DND-41 (cell line): ENCODE results near the gene ZMYND19.

Experiments
- CTCF ChIP-seq: IDR thresholded peaks from 2 replicates; pipeline ENCODE4 v1.5.1; 2012; ENCODE audit warnings: borderline replicate concordance, low read length, moderate library complexity, mild to moderate bottlenecking; ENCODE audit not compliant: poor library complexity, severe bottlenecking; ENCODE audit errors: extremely low read depth
- EZH2 ChIP-seq: IDR thresholded peaks from 3 replicates; pipeline ENCODE4 v1.6.1; 2012; ENCODE audit warnings: borderline replicate concordance, low read depth, mild to moderate bottlenecking, moderate library complexity, low read length, inconsistent platforms; ENCODE audit not compliant: severe bottlenecking

GRCh38 chr9:137545123-137545522 is 45.2 kb downstream of the ZMYND19 start:
- TF ChIP-seq EZH2, result no peak
- no peak for TF ChIP-seq CTCF
